Neural progenitor cell (in vitro differentiated cells): ENCODE results near the gene ANKRD31. TPM values are rescaled to one million over a fixed set of nuclear protein-coding genes. Genes with fewer than 3 reads are reported as not detected.

Source experiments
- DNase-seq: peaks from one replicate; pipeline ENCODE4 v3.0.0-alpha.2; 2016; ENCODE audit warnings: low spot score
- H2AFZ ChIP-seq: fragments of 200-600 bp; sonication (generic); replicated peaks from 2 replicates; pipeline ENCODE4 v1.6.1; 2016; ENCODE audit warnings: antibody characterized with exemption
- H3F3A ChIP-seq: fragments of 200-600 bp; sonication (generic); 2 replicates; pipeline ENCODE4 v1.6.1; 2016; ENCODE audit warnings: antibody characterized with exemption, low read depth
- H3K27ac ChIP-seq: fragments of 200-600 bp; sonication (generic); 2 replicates; pipeline ENCODE4 v1.5.1; 2016; ENCODE audit warnings: mild to moderate bottlenecking
- H3K27me3 ChIP-seq: fragments of 200-600 bp; sonication (generic); 2 replicates; pipeline ENCODE4 v1.6.1; 2016; ENCODE audit warnings: mild to moderate bottlenecking, moderate library complexity
- H3K36me3 ChIP-seq: fragments of 200-600 bp; sonication (generic); 2 replicates; pipeline ENCODE4 v1.5.1; 2016
- H3K4me1 ChIP-seq: fragments of 200-600 bp; sonication (generic); 2 replicates; pipeline ENCODE4 v1.6.1; 2016; ENCODE audit warnings: mixed run types
- H3K4me2 ChIP-seq: fragments of 200-600 bp; sonication (generic); 2 replicates; pipeline ENCODE4 v1.6.1; 2016
- H3K4me3 ChIP-seq: fragments of 200-600 bp; sonication (generic); 2 replicates; pipeline ENCODE4 v1.5.1; 2016
- H3K79me2 ChIP-seq: fragments of 200-600 bp; sonication (generic); 2 replicates; pipeline ENCODE4 v1.6.1; 2016; ENCODE audit warnings: low read depth
- H3K9ac ChIP-seq: fragments of 200-600 bp; sonication (generic); 2 replicates; pipeline ENCODE4 v1.6.1; 2016
- H3K9me3 ChIP-seq: fragments of 200-600 bp; sonication (generic); 2 replicates; pipeline ENCODE4 v1.5.1; 2016; ENCODE audit warnings: low read depth
- H4K20me1 ChIP-seq: fragments of 200-600 bp; sonication (generic); 2 replicates; pipeline ENCODE4 v1.6.1; 2016; ENCODE audit warnings: low read depth
- H3K27ac Mint-ChIP-seq: 3 replicates; pipeline ENCODE4 v1.8.0; 2021; ENCODE audit warnings: mixed read lengths
- H3K27me3 Mint-ChIP-seq: 2 replicates; pipeline ENCODE4 v1.8.0; 2022; ENCODE audit warnings: low read depth, mild to moderate bottlenecking, inconsistent platforms, moderate library complexity, mixed read lengths; ENCODE audit not compliant: insufficient read depth
- H3K36me3 Mint-ChIP-seq: 3 replicates; pipeline ENCODE4 v1.8.0; 2021; ENCODE audit warnings: mixed read lengths
- H3K4me1 Mint-ChIP-seq: 3 replicates; pipeline ENCODE4 v1.8.0; 2021; ENCODE audit warnings: mixed read lengths
- H3K4me3 Mint-ChIP-seq: 3 replicates; pipeline ENCODE4 v1.8.0; 2021; ENCODE audit warnings: mild to moderate bottlenecking, moderate library complexity, mixed read lengths
- H3K9me3 Mint-ChIP-seq: 3 replicates; pipeline ENCODE4 v1.8.0; 2020; ENCODE audit warnings: mixed read lengths
- CTCF ChIP-seq: fragments of 200-600 bp; sonication (generic); IDR thresholded peaks from 2 replicates; pipeline ENCODE4 v1.5.1; 2017; ENCODE audit warnings: antibody characterized with exemption, mild to moderate bottlenecking
- EZH2 ChIP-seq: fragments of 200-600 bp; sonication (generic); IDR thresholded peaks from 2 replicates; pipeline ENCODE4 v1.6.1; 2017; ENCODE audit warnings: antibody characterized with exemption, mild to moderate bottlenecking, moderate library complexity
- EZH2phosphoT487 ChIP-seq: fragments of 200-600 bp; sonication (generic); IDR thresholded peaks from 2 replicates; pipeline ENCODE4 v1.6.1; 2017; ENCODE audit warnings: antibody characterized with exemption
- total RNA-seq: library from RNA; depleted of rRNA; stranded (reverse); fragments of >200 nt; gene quantifications from 2 replicates; pipeline ENCODE4 v1.2.3, GENCODE V29; 2015; ENCODE audit warnings: low replicate concordance

Gene ANKRD31
- total RNA-seq, 1 donor from 2014 or later = 0.75 TPM

DNA sequence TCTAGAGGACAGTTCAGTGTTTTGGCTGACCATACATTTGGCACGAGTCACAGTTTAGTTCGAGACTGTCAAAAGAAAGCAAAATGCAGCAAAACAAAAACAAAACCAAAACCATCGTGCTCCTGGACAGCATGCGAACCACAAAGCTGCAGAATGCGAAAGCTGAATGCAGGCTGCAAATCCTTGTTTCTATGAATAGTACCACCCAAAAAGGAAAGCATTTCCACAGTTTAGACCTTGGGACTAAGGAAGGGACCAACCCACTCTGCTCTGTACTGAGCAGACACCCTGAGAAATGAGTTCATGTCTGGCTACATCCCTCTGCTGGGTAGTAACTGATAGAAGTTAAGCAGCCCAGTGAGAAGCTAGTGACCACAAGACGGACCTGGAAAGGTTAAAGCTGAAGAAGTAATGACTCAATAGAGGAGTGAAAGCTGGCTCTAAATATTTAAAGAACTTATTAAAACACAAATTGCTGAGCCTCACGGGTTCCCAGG lies 188.2 kb downstream of the ANKRD31 start:
- TF ChIP-seq EZH2phosphoT487 (no peak), CTCF (no peak), EZH2 (no peak)
- H3K4me2 ChIP-seq = no peak overlapping the region
- H3K36me3 ChIP-seq = no peaks in the 10 kb centered on the region
- Mint-ChIP-seq H3K27ac (no peak overlapping the region), H3K36me3 (peaks cover 10% of the 10 kb centered on the region), H3K9me3 (no peaks in the 10 kb centered on the region), H3K4me1 (peaks cover 23% of the 10 kb centered on the region), H3K27me3 (peaks cover 8% of the 10 kb centered on the region), H3K4me3 (no peak overlapping the region)
- H3K79me2 ChIP-seq = no peaks in the 10 kb centered on the region
- DNase-seq = no peak
- H2AFZ ChIP-seq = no peak overlapping the region
- H3K27me3 ChIP-seq = peaks cover 34% of the 10 kb centered on the region
- peaks cover 7% of the 10 kb centered on the region for H4K20me1 ChIP-seq
- H3K4me1 ChIP-seq = peaks cover 5% of the 10 kb centered on the region
- no peak overlapping the region for H3K9ac ChIP-seq
- H3F3A ChIP-seq = peaks cover 5% of the 10 kb centered on the region
- H3K27ac ChIP-seq = no peak overlapping the region
- no peaks in the 10 kb centered on the region for H3K9me3 ChIP-seq
- H3K4me3 ChIP-seq = no peak overlapping the region

DNA sequence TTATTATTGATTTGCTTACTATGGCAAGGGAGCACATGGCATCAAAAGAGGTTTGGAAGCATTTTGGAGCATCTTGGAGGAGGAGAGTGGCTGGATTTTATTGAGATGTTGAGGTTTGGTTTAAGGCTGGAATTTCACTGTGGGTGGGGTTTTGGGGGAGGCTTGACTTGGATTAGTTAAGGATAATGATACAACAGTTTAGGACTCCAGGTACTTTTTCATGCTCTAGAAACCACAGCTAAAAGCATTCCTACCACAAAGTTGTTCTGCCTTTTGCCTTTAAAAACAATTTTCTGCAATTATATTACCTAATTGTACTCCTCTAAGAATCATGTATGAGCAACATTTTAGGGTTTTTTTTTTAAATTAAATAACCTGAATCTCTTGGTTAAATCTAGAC lies 189.3 kb downstream of the ANKRD31 start:
- Histone ChIP-seq H3K27me3 (peaks cover 22% of the 10 kb centered on the region), H3K9me3 (no peaks in the 10 kb centered on the region), H3K4me2 (no peak overlapping the region), H3K9ac (no peak overlapping the region), H3K4me1 (peaks cover 5% of the 10 kb centered on the region), H2AFZ (no peak overlapping the region), H3K79me2 (no peaks in the 10 kb centered on the region), H3K36me3 (no peaks in the 10 kb centered on the region), H3K4me3 (no peak overlapping the region), H3K27ac (no peak overlapping the region), H4K20me1 (peaks cover 7% of the 10 kb centered on the region), H3F3A (no peaks in the 10 kb centered on the region)
- Mint-ChIP-seq H3K4me1 (peaks cover 22% of the 10 kb centered on the region), H3K27ac (no peak overlapping the region), H3K36me3 (peaks cover 10% of the 10 kb centered on the region), H3K4me3 (no peak overlapping the region), H3K9me3 (no peaks in the 10 kb centered on the region), H3K27me3 (peaks cover 8% of the 10 kb centered on the region)
- no peak for DNase-seq
- TF ChIP-seq CTCF = no peak
- no peak for TF ChIP-seq EZH2
- TF ChIP-seq EZH2phosphoT487 = no peak

DNA sequence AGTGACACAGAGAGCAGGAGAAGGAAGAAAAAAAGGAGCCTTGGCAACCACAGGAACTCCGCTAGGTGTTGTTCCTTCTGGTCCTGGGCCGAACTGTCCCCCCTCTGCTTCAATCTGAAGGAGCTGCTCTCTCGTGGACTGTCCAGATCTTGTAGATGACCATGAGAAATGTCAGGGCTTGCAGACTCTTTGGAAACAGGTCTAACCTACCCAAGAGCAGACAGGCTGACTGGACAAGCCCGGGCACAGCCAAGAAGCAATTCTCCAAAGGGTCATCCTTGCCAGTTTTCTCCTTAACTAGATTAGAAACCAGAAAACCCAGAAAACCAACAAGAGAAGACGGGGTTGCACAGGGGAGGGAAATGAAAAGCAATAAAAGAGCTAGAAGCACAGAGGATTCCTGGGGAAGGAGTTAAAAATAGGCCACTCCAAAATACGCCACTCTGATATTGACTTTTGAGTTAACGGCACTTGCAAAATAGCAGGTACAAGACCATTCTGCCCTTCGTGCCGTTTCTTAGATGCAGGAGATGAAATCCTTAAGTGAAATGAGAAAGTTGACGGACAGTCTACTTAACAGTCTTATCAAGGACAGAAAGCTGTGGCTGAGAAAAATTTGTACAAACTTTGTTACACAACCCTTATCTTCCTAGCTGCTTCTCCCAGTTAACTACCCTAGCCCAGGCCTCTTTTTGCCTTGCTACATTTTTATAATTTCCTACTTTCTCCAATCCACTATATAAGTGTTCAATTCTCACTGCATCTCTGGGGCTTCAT lies 190.1 kb downstream of the ANKRD31 start:
- H3K9me3 ChIP-seq = no peaks in the 10 kb centered on the region
- no peak overlapping the region for H2AFZ ChIP-seq
- Mint-ChIP-seq H3K4me1 (peaks cover 15% of the 10 kb centered on the region), H3K27ac (no peak overlapping the region), H3K9me3 (no peaks in the 10 kb centered on the region), H3K4me3 (no peak overlapping the region), H3K36me3 (peaks cover 10% of the 10 kb centered on the region), H3K27me3 (peaks cover 7% of the 10 kb centered on the region)
- no peaks in the 10 kb centered on the region for H3K36me3 ChIP-seq
- no peak for DNase-seq
- no peak overlapping the region for H3K9ac ChIP-seq
- no peaks in the 10 kb centered on the region for H3K4me1 ChIP-seq
- no peaks in the 10 kb centered on the region for H3F3A ChIP-seq
- H3K4me3 ChIP-seq = no peak overlapping the region
- peaks cover 14% of the 10 kb centered on the region for H3K27me3 ChIP-seq
- H3K27ac ChIP-seq = no peak overlapping the region
- TF ChIP-seq EZH2phosphoT487 (no peak), CTCF (no peak), EZH2 (no peak)
- peaks cover 3% of the 10 kb centered on the region for H4K20me1 ChIP-seq
- no peaks in the 10 kb centered on the region for H3K79me2 ChIP-seq
- no peak overlapping the region for H3K4me2 ChIP-seq
